MCF 10A (cell line): ENCODE measurements around the gene PKIB. TPM values are rescaled to one million over a fixed set of nuclear protein-coding genes. Genes with fewer than 3 reads are reported as not detected.

Experiments used
- BruUV-seq: library from RNA; stranded (reverse); fragments of 400-500 nt; replicated peaks from 2 replicates; lab custom pipeline; 2021; lab: Mats Ljungman, UMichigan
- CTCF ChIA-PET: fragments of 300-600 bp; sonication (Branson Sonifier 250); formaldehyde crosslinking; extraction: SDS; loops from one replicate; lab custom pipeline; 2021; ENCODE audit warnings: antibody characterized with exemption, inconsistent platforms; lab: Yijun Ruan, JAX
- POLR2A ChIA-PET: fragments of 300-600, 350-650 bp; sonication (Branson Sonifier 250); formaldehyde crosslinking; extraction: SDS; loops from one replicate; lab custom pipeline; 2020; ENCODE audit warnings: antibody characterized with exemption, inconsistent platforms; lab: Yijun Ruan, JAX
- DNase-seq: peaks from one replicate; pipeline ENCODE4 v3.0.0-alpha.2; 2018; ENCODE audit not compliant: unreplicated experiment
- H3K27ac Mint-ChIP-seq: one replicate; pipeline ENCODE4 v1.8.0; 2022; ENCODE audit warnings: mild to moderate bottlenecking, low read depth, mixed read lengths; ENCODE audit not compliant: unreplicated experiment
- H3K27me3 Mint-ChIP-seq: one replicate; pipeline ENCODE4 v1.8.0; 2022; ENCODE audit warnings: mixed read lengths; ENCODE audit not compliant: insufficient read depth, unreplicated experiment
- H3K36me3 Mint-ChIP-seq: one replicate; pipeline ENCODE4 v1.8.0; 2022; ENCODE audit warnings: mild to moderate bottlenecking, moderate library complexity, mixed read lengths; ENCODE audit not compliant: insufficient read depth, unreplicated experiment
- H3K4me1 Mint-ChIP-seq: one replicate; pipeline ENCODE4 v1.8.0; 2022; ENCODE audit warnings: mixed read lengths; ENCODE audit not compliant: insufficient read depth, unreplicated experiment
- H3K4me3 Mint-ChIP-seq: one replicate; pipeline ENCODE4 v1.8.0; 2022; ENCODE audit warnings: mild to moderate bottlenecking, moderate library complexity, mixed read lengths; ENCODE audit not compliant: unreplicated experiment
- H3K9me3 Mint-ChIP-seq: one replicate; pipeline ENCODE4 v1.8.0; 2022; ENCODE audit warnings: mixed read lengths; ENCODE audit not compliant: unreplicated experiment
- intact Hi-C: fragments of 100-400 bp; cut with micrococcal nuclease; formaldehyde crosslinking; loops from 2 replicates; pipeline ENCODE4 v1.14.1; 2022
- total RNA-seq: library from RNA; stranded (reverse); gene quantifications from 2 replicates; pipeline ENCODE4 v1.2.3, GENCODE V29; 2022
- TF ChIP-seq, protein P1 (sequence below): fragments of 200-600 bp; IDR thresholded peaks from one replicate; pipeline ENCODE4 v1.8.0; 2022; ENCODE audit warnings: antibody characterized with exemption, mild to moderate bottlenecking; ENCODE audit not compliant: unreplicated experiment

The PKIB gene
- total RNA-seq, 1 experiment from 2014 or later, result 6.0 TPM

DNA sequence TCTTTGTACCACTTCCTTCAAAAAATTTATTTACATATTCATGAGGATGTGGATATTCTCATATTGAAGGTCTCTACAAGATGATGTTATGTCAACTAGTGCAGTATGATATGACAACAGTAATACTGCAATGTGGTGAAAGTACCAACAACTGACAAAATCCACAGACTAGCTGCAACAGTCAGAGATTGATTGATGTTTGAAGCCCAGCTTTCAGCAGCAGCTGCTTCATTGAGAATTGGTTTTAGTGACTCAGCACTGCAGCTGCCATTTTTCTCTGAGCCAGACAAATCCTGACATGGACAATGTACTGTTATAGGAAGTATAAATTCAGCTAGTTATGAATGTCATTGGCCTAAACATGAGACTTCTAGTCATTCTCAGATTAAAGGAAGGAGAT, 53.8 kb downstream of the PKIB start:
- intact Hi-C loops, result no loop called here
- BruUV-seq, result no TSS peak

DNA sequence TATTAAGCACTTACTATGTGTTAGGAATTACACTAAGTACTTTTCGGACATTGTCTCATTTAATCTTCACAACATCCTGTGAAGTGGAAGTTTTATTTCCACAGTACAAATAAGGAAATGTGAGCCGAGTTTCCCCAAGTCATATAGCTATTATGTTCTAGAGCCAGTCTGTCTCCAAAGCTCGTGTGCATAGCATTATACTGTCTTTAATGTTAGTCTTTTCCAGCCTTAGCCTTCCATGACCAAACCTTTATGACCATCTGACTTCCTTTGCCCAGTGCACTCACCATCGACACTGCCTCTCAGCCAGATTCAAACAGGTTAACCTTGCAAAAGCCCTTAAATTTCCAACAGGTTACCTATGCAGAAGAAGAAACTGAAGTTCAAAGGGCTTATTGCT, 55.7 kb downstream of the PKIB start:
- no peak overlapping the region for H3K4me3 Mint-ChIP-seq
- no peaks in the 10 kb centered on the region for H3K36me3 Mint-ChIP-seq
- TF ChIP-seq, protein P1, sequence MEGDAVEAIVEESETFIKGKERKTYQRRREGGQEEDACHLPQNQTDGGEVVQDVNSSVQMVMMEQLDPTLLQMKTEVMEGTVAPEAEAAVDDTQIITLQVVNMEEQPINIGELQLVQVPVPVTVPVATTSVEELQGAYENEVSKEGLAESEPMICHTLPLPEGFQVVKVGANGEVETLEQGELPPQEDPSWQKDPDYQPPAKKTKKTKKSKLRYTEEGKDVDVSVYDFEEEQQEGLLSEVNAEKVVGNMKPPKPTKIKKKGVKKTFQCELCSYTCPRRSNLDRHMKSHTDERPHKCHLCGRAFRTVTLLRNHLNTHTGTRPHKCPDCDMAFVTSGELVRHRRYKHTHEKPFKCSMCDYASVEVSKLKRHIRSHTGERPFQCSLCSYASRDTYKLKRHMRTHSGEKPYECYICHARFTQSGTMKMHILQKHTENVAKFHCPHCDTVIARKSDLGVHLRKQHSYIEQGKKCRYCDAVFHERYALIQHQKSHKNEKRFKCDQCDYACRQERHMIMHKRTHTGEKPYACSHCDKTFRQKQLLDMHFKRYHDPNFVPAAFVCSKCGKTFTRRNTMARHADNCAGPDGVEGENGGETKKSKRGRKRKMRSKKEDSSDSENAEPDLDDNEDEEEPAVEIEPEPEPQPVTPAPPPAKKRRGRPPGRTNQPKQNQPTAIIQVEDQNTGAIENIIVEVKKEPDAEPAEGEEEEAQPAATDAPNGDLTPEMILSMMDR, result no peak
- H3K27ac Mint-ChIP-seq, result no peak overlapping the region
- H3K27me3 Mint-ChIP-seq, result no peaks in the 10 kb centered on the region
- no TSS peak for BruUV-seq
- no peaks in the 10 kb centered on the region for H3K9me3 Mint-ChIP-seq
- ChIA-PET CTCF (interaction anchor here (0.6 to 1.2 kb wide), 2 partner anchors 9 to 952 kb away, joined by 3 read pairs; no protein-coding TSS in a partner anchor), POLR2A (no interaction called here)
- DNase-seq, result no peak
- no peaks in the 10 kb centered on the region for H3K4me1 Mint-ChIP-seq
- intact Hi-C loops, result no loop called here

More for the DNA sequence above, 53.8 kb downstream of the PKIB start:
- Mint-ChIP-seq H3K9me3 (no peaks in the 10 kb centered on the region), H3K4me1 (no peaks in the 10 kb centered on the region), H3K4me3 (no peak overlapping the region), H3K36me3 (no peaks in the 10 kb centered on the region), H3K27me3 (no peaks in the 10 kb centered on the region), H3K27ac (no peak overlapping the region)
- POLR2A ChIA-PET, result no interaction called here
- no peak for DNase-seq
- TF ChIP-seq, protein P1, result no peak
- CTCF ChIA-PET, result interaction anchor here (0.5 kb wide), 1 partner anchor 62 kb away, joined by 3 read pairs; no protein-coding TSS in a partner anchor

DNA sequence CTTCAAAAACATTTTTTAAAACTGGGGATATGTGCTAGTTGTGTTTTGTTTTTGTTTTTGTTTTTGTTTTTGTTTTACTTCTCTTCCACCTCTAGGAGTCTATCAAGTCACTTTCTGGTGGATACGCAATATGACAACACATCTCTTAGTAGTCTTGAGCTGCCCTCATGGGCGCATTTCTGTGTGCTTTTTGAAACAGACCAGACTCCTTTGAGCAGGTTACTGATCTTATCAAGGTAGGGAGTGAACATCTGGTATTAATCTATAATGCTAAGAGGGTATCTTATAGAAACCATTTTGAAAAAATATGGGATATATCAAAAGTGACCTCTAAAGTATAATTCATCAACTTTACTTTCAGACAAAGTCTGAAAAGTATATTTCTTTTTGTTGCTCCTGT, 56.2 kb downstream of the PKIB start:
- H3K4me3 Mint-ChIP-seq, result no peak overlapping the region
- TF ChIP-seq, protein P1, result no peak
- POLR2A ChIA-PET, result no interaction called here
- no peak for DNase-seq
- H3K4me1 Mint-ChIP-seq, result no peaks in the 10 kb centered on the region
- CTCF ChIA-PET, result interaction anchor here (0.6 to 1.2 kb wide), 3 partner anchors 9 to 952 kb away, joined by 3 read pairs; no protein-coding TSS in a partner anchor
- BruUV-seq, result no TSS peak
- no peaks in the 10 kb centered on the region for H3K36me3 Mint-ChIP-seq
- intact Hi-C loops, result no loop called here
- no peak overlapping the region for H3K27ac Mint-ChIP-seq
- H3K9me3 Mint-ChIP-seq, result no peaks in the 10 kb centered on the region
- no peaks in the 10 kb centered on the region for H3K27me3 Mint-ChIP-seq

DNA sequence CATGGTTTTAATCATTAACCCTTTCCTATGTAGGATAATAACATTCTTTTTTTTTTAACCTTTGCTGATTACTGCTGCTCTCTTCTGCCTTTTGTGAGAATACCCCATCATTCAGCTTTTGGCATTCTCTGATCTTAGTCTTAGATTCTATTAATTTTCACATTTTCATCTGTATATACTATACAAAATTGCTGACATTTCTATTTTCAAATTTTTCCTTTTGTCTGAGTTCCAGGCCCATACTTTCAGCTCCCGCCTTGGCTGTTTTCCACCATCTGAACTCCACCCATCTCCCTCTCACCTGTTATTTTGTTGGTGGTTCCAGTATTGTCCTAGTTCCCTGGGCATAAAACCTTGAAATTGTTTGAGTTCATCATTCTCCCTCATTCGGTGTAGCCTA, 59.2 kb downstream of the PKIB start:
- Mint-ChIP-seq H3K9me3 (no peaks in the 10 kb centered on the region), H3K27ac (no peak overlapping the region), H3K36me3 (no peaks in the 10 kb centered on the region), H3K4me3 (no peak overlapping the region), H3K4me1 (peaks cover 8% of the 10 kb centered on the region), H3K27me3 (no peaks in the 10 kb centered on the region)
- CTCF ChIA-PET, result no interaction called here
- POLR2A ChIA-PET, result no interaction called here
- DNase-seq, result no peak
- intact Hi-C loops, result no loop called here
- BruUV-seq, result no TSS peak
- TF ChIP-seq, protein P1, result no peak
